ENCODE data around the gene COL6A5. TPM values are rescaled to one million over a fixed set of nuclear protein-coding genes. Genes with fewer than 3 reads are reported as not detected.

COL6A5 gene
- total RNA-seq, 1 experiment from 2014 or later, result 0.04 TPM

- H4K8ac ChIP-seq (replicated peaks; ENCODE audit: insufficient read length, low read depth, low read length), result no peak overlapping the region
- H3K14ac ChIP-seq (ENCODE audit: insufficient read depth, low read length), result no peak overlapping the region
- no peak overlapping the region for H3K18ac ChIP-seq (ENCODE audit: insufficient read length, low read depth, low read length)
- Mint-ChIP-seq H3K4me3 (no peak overlapping the region), H3K27ac (no peak overlapping the region), H3K4me1 (peaks cover 7 to 8% of the 10 kb centered on the region in 2 experiments), H3K27me3 (ENCODE audit: low read depth) (no peaks in the 10 kb centered on the region), H3K36me3 (ENCODE audit: insufficient read depth in 1 of 3, low read depth in 3 of 3) (no peaks in the 10 kb centered on the region), H3K9me3 (no peaks in the 10 kb centered on the region)
- no peaks in the 10 kb centered on the region for H3K27me3 ChIP-seq (ENCODE audit: insufficient read depth, low read length)
- TF ChIP-seq CTCF (conservative IDR thresholded peaks at IDR 0.05), result no peak
- no peak overlapping the region for H3K9ac ChIP-seq (ENCODE audit: extremely low read depth, insufficient read length, low read length)
- no peak overlapping the region for H2BK12ac ChIP-seq (ENCODE audit: insufficient read length, low read depth, low read length)
- H3K4me2 ChIP-seq (ENCODE audit: insufficient read depth, insufficient read length, low read length), result no peak overlapping the region
- H3K79me2 ChIP-seq (ENCODE audit: insufficient read depth, low read length), result no peaks in the 10 kb centered on the region
- no peak for DNase-seq
- no peak overlapping the region for H3K4ac ChIP-seq (ENCODE audit: low read depth, low read length)
- no CpG with 5 or more reads among the region's 5 CpGs for WGBS (ENCODE audit: extremely low coverage, insufficient read length, low lambda C conversion rate)
- no peak overlapping the region for H2BK15ac ChIP-seq (ENCODE audit: low read depth, low read length)
- no peak overlapping the region for H2AK5ac ChIP-seq (ENCODE audit: insufficient read length, low read length)
- H3K4me1 ChIP-seq (ENCODE audit: insufficient read depth, low read length), result no peaks in the 10 kb centered on the region
- no peak overlapping the region for H3K23ac ChIP-seq (ENCODE audit: insufficient read length, low read depth, low read length)
- no peak overlapping the region for H2AFZ ChIP-seq (ENCODE audit: low read length)
- H2BK20ac ChIP-seq (ENCODE audit: low read depth, low read length, poor library complexity, severe bottlenecking), result no peak overlapping the region
- H2BK5ac ChIP-seq (ENCODE audit: insufficient read length, low read length), result no peak overlapping the region
- H4K20me1 ChIP-seq (ENCODE audit: control insufficient read depth, insufficient read depth, insufficient read length), result no peaks in the 10 kb centered on the region
- no peak overlapping the region for H3T11ph ChIP-seq (ENCODE audit: low read length)
- no peak overlapping the region for H3K56ac ChIP-seq (ENCODE audit: insufficient read length, low read depth, low read length)
- no peaks in the 10 kb centered on the region for H3K9me3 ChIP-seq (ENCODE audit: control insufficient read depth, low read depth, low read length)
- no peaks in the 10 kb centered on the region for H3K79me1 ChIP-seq (ENCODE audit: insufficient read depth, low read depth, low read length, poor library complexity, severe bottlenecking)
- no peak overlapping the region for H4K5ac ChIP-seq (ENCODE audit: insufficient read length, low read depth, low read length)
- no peak overlapping the region for H3K27ac ChIP-seq (ENCODE audit: insufficient read length, low read depth, low read length)
- no peaks in the 10 kb centered on the region for H3K23me2 ChIP-seq (ENCODE audit: insufficient read length, low read depth, low read length, poor library complexity, severe bottlenecking)
- no peak overlapping the region for H2BK120ac ChIP-seq (ENCODE audit: low read depth, low read length, poor library complexity, severe bottlenecking)
- no peak overlapping the region for H4K91ac ChIP-seq (ENCODE audit: insufficient read length, low read depth, low read length)
Measured at GRCh38 chr3:130426206-130426605, 80.7 kb downstream of the COL6A5 start.
